ENCODE results near the gene MRPL42.

Gene MRPL42

DNA sequence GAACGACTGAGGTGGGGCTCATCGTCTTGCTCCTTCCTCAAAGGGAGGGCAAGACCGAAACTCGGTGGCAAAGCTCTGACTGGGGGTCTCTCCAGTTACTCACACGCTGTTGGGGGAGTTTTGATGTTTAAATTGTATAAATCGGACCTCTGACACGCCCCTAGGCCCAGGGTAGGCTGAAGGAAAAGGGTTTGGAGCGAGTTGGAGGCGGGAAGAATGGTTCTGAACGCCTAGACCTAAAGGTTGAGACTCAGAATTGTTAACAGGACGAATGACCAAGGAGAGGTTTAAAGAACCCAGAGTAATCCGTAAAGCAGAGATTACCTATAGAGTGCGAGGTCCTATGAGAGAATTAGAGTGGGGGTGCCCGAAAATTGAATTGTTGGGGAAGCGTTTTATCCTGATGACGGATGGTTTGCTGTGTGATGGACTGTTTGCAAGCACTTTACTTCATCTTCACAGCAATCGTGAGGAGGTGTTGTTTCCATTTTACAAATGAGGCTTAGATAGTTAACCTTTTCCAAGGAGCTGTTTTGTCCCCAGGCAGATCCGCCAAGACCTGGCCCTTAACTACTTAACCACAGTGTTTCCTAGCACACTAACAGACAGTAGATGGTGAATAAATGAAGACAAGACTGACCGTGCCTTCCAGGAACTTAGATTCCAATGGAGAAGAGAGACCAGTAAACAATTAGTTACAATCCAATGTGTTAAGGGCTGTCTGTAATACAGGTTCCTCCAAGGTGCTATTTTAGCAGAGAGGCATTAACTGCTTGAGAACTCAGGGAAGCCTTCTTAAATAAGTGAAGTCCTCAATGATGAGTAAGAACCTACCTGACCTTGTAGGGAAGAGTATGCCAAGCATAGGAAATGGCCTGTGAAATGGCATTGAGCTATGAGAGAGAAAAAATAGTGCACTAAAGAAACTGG, 24.6 kb upstream of the MRPL42 start:
- DNase-seq = peak; percentile 24
- in situ Hi-C loops (cut with MboI; ENCODE audit: low pct_unique_long_range_greater_than_20kb, low sequenced_read_pairs) = no loop called here

DNA sequence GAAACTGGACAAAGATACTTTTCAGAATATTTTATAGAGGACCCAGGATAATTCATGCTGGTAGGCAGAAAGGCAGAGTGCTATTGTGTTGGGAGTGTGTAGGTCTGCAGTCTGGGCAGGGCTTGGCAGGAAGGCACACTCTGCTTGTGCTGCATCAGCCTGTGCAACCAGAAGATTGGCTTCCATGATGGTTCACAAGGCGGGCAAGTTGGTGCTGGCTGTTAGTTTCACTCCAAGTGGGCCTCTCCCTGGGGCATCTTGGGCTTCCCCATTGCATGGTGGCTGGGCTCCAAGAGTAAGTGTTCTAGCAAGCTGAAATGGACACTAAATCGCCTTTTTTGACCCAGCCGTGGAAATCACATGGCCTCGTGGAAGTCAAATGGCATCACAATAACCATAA, 23.7 kb upstream of the MRPL42 start:
- in situ Hi-C loops (cut with MboI; ENCODE audit: low pct_unique_long_range_greater_than_20kb, low sequenced_read_pairs) = no loop called here
- DNase-seq = no peak

DNA sequence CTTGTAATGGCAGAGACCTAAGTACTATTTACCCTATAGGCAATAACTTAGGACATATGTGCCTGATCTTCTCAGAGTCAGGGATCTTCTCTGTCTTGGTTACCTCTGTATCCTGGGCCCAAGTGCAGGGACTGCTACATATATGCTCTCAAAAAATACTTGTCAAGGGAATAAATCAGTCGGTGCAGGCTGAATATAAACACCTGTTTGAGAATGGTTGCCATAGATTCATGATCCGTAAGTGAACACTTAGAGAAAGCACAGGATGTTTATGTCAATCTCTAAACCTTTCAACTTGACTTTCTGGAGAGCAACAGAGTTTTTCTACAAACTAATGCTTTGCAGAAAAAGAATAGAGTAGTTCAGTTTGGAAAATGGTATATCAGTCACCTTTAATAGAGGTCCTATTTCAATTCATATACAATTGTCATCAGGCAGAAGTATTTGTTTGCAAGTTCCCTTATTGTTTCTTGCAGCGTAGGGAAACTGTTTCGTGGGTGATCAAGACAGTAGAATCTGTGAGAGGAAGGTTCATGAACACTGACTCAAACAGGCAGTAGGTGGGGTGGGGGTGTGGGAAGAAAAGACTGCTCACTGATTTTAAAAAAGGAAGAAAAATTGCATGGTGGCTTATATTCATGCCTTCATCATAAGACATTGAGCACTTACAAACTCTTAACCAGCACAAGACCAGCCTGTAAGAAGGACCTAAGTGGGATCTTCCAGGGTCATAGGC, 19.6 kb upstream of the MRPL42 start:
- DNase-seq = no peak
- in situ Hi-C loops (cut with MboI; ENCODE audit: low pct_unique_long_range_greater_than_20kb, low sequenced_read_pairs) = no loop called here

DNA sequence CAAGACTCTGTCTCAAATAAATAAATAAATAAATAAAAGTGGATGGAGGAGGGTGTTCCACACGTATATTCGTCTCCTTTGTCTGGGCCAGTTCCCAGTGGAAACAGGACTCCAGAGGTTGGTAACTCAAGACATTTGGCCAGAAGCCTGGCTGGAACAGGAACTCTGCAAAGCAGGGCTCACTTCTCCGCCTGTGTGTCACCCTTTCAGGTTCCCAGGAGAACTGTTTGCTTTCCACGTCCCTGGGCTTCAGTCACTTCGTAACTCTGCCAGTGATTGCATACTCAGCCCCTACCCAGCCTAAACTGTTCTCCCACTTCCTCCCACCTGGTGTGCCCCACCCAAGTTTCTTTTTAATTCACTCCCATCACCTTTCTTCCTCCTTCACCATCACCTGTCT, 18.5 kb upstream of the MRPL42 start:
- in situ Hi-C loops (cut with MboI; ENCODE audit: low pct_unique_long_range_greater_than_20kb, low sequenced_read_pairs) = no loop called here
- DNase-seq = no peak

DNA sequence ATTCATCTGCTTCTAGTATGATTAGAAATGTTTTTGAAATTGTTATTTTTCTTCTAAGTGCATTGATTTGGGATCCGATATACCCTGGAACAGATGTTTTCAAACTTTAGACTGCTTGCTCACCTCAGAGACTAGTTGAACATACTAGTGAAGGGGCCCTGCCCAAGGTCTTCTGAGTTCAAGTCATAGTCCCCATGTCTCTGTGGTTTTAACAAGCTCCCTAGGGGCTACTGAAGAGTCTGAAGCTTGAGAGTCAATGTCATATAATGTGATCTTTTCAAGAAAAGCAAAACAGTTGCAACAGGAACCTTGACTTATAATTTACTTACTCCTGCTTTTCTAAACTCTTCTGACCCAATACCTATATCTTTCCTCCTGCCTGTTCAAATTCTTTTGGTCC, 18.0 kb upstream of the MRPL42 start:
- no peak for DNase-seq
- in situ Hi-C loops (cut with MboI; ENCODE audit: low pct_unique_long_range_greater_than_20kb, low sequenced_read_pairs) = no loop called here

DNA sequence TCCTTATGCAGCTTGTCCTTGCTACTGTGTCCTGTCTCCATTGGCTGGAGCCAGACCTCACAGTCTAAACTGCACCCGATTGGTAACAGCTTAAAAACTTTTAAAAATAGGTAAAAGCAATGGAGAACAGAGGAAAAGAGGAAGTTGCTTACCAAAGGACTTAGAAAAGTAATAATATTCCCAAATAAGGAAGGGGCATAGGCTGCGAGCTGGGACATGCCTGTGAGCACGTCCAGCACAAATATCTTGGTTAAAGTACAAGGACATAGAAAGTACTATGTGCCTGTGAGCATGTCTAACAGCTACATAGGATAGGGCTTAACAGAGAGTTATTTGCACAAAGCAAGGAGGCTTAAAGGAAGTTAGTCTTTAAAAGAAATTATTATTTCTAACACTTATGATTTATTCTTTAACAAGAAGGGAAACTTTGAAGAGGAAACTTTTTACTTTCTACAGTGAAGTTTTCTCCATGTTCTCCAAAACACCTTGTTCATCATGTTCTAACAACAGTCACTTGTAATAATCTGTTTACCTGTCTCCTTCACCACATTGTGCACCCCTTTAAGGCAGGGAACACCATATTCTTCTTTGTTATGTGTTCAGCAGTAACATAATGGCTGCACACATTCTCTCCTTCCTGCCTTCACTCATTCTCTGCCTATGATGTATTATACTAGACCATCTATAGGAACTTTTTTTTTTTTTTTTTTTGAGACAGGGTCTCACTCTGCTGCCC, 15.7 kb upstream of the MRPL42 start:
- in situ Hi-C loops (cut with MboI; ENCODE audit: low pct_unique_long_range_greater_than_20kb, low sequenced_read_pairs) = no loop called here
- DNase-seq = peak; percentile 54

DNA sequence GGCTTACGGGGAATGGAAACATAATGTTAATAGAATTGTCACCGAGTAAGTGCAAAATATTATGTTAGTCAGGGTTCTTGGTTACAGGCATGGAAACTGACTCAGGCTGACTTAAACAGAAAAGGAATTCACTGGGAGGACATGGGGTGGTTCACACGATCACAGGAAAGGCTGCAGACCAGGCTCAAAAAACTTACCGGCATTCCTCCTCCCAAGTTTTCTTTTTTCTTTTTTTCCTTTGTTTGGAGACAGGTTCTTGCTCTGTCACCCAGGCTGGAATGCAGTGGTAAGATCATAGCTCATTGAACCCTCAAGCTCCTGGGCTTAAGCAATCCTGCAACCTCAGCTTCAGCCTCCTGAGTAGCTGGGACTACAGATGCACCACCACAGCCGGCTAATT, 13.7 kb upstream of the MRPL42 start:
- in situ Hi-C loops (cut with MboI; ENCODE audit: low pct_unique_long_range_greater_than_20kb, low sequenced_read_pairs) = no loop called here
- DNase-seq = no peak

DNA sequence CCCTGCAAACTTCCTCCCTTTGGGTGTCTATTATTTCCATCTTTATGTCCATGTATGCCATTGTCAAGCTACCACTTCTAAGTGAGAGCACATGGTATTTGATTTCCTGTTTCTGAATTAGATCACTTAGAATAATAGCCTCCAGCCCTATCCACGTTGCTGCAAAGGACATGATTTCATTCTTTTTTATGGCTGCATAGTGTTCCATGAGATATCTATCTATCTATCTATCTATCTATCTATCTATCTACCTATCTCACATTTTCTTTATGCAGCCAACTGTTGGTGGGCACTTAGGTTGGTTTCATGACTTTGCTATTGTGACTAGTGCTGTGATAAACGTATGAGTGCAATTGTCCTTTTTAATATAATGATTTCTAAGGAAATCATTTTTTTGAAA, 11.2 kb upstream of the MRPL42 start:
- in situ Hi-C loops (cut with MboI; ENCODE audit: low pct_unique_long_range_greater_than_20kb, low sequenced_read_pairs) = no loop called here
- DNase-seq = no peak

DNA sequence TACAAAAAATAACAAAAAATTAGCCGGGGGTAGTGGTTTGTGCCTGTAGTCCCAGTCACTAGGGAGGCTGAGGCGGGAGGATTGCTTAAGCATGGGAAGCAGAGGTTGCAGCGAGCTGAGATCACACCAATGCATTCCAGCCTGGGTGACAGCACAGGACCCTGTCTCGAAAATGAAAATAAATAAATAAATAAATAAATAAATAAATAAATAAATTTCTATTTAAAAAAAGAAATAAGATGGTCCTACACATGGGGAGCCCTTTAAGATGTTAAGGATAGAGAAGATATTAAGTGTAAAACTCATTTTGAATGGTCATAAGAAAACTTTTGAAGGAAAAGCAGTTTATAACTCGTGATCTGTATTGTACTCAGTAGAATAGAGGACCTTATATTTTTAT, 8.2 kb upstream of the MRPL42 start:
- in situ Hi-C loops (cut with MboI; ENCODE audit: low pct_unique_long_range_greater_than_20kb, low sequenced_read_pairs) = no loop called here

DNA sequence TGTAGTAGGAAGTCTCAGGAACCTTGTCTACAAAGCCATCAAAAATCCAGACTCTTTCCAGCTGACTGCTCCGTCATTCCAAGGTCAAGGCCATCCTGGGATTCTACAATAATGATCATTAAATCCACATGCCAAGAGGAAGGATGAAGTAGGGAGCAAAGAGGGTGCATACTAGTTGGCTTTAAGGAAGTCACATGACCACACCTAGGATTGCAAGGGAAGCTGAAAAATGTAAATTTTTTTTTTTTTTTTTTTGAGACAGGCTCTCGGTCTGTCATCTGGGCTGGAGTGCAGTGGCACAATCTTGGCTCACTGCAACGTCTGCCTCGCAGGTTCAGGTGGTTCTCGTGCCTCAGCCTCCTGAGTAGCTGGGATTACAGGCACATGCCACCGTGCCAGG, 7.3 kb upstream of the MRPL42 start:
- peak; percentile 66 for DNase-seq
- in situ Hi-C loops (cut with MboI; ENCODE audit: low pct_unique_long_range_greater_than_20kb, low sequenced_read_pairs) = no loop called here

More for the DNA sequence above, 8.2 kb upstream of the MRPL42 start:
- no peak for DNase-seq

DNA sequence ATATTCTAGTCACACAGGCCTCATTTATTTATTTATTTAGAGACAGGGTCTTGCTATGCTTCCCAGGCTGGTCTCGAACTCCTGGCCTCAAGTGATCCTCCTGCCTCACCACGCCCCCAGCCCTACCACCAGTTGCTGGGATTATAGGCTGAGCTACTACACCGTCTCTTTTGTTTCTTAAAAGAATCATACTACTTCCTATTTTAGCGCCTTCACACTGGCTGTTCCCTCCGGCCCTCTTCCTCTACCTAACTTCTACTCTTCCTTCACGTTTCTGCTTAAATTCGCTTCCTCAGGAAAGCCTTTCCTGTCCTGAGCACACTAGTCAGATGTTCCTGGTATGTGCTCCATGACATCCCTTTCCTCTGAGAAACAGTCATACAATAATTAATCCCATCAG, 6.4 kb upstream of the MRPL42 start:
- DNase-seq = peak; percentile 43
- in situ Hi-C loops (cut with MboI; ENCODE audit: low pct_unique_long_range_greater_than_20kb, low sequenced_read_pairs) = no loop called here

DNA sequence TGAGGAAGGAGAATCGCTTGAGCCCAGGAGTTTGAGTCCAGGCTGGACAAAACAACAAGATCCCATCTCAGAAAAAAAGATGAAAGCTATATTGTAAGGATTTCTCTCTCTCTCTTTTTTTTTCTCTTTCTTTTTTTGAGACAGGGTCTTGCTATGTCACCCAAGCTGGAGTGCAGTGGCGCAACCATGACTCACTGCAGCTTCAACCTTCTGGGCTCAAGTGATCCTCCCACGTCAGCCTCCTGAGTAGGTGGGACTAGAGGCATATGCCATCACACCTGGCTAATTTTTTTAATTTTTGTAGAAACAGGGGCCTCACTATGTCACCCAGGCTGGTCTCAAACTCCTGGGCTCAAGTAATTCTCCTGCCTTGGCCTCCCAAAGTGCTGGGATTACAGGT, 5.8 kb upstream of the MRPL42 start:
- no peak for DNase-seq
- in situ Hi-C loops (cut with MboI; ENCODE audit: low pct_unique_long_range_greater_than_20kb, low sequenced_read_pairs) = no loop called here

DNA sequence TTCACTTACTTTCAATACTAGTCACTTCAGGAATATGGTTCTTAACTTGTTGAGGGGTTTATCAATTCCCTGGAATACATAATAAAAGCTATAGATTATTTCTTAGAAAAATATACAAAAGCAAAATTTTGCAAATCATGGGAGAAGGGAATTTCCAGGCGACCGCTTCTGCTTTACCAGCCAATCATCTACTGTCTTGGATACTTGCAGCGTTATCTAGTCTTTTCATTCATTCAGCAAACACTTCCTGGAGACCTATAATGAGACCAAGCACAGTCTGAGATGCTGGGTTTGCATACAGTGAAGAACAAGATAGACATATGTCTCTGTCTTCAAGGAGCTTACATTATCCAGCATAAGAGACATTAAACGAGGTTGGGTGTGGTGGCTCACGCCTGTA, 1.5 kb upstream of the MRPL42 start:
- in situ Hi-C loops (cut with MboI; ENCODE audit: low pct_unique_long_range_greater_than_20kb, low sequenced_read_pairs) = no loop called here
- no peak for DNase-seq

DNA sequence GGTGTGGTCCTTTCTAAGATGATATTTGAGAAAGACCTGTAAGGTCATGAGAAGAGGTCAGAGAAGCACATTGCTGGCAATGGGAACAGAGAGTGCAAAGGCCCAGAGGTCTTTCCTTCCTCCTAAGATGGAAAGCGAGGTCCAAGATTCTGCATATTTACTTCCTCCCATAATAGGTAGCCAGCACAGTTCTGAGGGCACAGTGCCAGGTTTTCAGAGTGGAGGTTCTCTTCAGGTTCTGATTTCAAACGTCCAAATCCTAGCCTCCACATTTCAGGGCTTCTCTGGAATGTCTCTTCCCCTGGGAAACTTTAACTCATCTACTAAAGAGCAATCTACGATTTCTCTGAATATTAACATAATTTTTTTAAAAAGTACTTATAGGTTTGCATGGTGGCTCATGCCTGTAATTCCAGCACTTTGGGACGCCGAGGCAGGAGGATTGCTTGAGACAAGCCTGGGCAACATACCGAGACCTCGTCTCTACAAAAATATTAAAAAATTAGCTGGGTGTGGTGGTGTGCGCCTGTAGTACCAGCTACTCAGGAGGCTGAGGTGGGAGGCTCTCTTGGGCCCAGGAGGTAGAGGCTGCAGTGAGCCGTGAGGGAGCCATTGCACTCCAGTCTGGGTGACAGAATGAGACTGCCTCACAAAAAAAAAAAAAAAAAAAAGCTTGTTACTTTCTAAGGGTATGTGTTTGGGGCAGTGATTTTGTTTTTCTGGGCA, 526 bp upstream of the MRPL42 start:
- no peak for DNase-seq
- in situ Hi-C loops (cut with MboI; ENCODE audit: low pct_unique_long_range_greater_than_20kb, low sequenced_read_pairs) = no loop called here

DNA sequence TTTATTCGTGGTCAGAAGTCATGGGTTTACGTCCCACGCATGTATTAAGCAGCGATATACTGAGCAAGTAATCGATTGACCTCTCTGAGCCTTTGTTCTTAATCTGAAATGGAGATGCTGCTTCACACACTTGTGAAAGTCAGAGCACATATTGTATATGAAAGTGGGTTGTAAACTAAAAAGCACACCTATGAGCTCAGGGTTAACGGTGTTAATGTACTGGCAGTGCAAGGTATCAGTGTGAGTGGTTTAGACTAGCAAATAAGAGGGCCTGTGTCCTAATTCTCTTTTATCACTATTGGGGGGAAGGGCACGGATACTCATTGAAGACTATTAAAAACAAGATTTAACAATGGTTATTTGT, 676 bp downstream of the MRPL42 start:
- DNase-seq = no peak
- in situ Hi-C loops (cut with MboI; ENCODE audit: low pct_unique_long_range_greater_than_20kb, low sequenced_read_pairs) = no loop called here

DNA sequence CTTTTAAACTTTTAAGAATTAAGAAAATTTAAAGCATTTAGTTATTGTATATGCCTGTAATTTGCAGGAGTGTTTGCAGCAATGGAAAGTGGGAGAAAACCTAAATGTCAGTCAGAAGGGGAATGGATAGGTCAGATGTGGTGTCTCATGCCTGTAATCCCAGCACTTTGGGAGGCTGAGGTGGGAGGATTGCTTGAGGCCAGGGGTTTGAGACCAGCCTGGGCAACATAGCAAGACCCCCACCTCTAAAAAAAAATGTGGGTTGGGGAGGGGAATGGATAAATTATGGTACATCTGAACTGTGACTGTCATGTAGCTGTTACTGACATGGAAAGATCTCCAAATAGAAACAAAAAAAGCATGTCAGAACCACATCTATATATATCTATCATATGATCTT, 2.1 kb downstream of the MRPL42 start:
- in situ Hi-C loops (cut with MboI; ENCODE audit: low pct_unique_long_range_greater_than_20kb, low sequenced_read_pairs) = no loop called here
- DNase-seq = no peak

DNA sequence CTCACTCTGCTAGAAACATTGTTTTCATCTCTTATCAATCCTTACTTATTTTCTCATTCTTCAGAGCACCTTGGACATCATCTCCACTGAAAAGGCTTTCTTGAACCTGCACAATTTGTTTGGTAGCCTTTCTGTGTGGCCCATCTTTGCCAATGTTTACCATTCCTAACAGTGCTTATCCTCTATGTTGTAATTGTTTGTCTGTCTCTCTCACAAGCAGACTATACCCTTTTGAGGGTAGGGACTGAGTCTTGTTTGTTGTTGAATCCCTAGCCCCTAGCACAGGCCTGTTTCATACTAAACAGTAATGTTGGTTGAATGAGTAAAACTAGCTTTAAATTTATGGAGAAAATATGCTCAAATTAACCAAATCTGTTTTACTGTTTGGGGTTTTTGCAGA, 9.2 kb downstream of the MRPL42 start:
- in situ Hi-C loops (cut with MboI; ENCODE audit: low pct_unique_long_range_greater_than_20kb, low sequenced_read_pairs) = no loop called here
- DNase-seq = no peak

DNA sequence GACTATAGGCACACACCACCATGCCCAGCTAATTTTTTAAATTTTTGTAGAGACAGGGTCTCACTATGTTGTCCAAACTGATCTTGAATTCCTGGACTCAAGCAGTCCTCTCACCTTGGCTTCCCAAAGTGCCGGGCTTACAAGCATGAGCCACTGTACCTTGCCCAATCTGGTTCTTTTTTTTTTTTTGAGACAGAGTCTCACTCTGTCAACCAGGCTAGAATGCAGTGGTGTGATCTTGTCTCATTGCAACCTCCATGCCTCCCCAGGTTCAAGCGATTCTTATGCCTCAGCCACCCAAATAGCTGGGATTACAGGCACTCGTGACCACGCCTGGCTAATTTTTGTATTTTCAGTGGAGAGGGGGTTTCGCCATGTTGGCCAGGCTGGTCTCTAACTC, 15.4 kb downstream of the MRPL42 start:
- in situ Hi-C loops (cut with MboI; ENCODE audit: low pct_unique_long_range_greater_than_20kb, low sequenced_read_pairs) = no loop called here
- no peak for DNase-seq

DNA sequence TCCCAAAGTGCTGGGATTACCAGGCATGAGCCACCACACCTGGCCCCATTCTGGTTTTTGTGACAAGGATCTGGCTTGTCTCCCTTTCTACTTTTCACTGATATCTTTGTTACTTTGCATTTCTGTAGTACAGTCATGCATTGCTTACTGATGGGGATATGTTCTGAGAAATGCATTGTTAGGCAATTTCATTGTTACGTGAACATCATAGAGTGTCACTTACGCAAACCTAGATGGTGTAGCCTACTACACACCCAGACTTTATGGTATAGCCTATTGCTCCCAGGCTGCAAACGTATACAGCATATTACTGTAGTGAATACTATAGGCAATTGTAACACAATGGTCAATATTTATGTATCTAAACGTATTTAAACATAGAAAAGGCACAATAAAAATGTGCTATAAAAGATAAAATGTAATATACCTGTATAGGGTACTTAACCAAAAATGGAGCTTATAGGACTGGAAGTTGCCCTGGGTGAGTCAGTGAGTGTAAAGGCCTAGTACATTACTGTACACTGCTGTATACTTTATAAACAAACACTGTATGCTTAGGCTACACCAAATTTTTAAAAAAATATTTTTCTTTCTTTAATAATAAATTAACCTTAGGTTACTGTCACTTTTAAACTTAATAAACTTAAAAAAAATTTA, 16.0 kb downstream of the MRPL42 start:
- in situ Hi-C loops (cut with MboI; ENCODE audit: low pct_unique_long_range_greater_than_20kb, low sequenced_read_pairs) = no loop called here

More for the DNA sequence above, 16.0 kb downstream of the MRPL42 start:
- DNase-seq = no peak

Measured in KBM-7 (cell line).